OCI-LY3 (cell line): ENCODE data around the gene HTT.

Source experiments
- H2AFZ ChIP-seq: fragments of 200-600, 300-600 bp; shearing (Covaris generic); 2 replicates; pipeline ENCODE4 v1.6.0; 2014; ENCODE audit warnings: antibody characterized with exemption, low read depth, low read length
- H3K27ac ChIP-seq: fragments of 200-600, 300-600 bp; sonication (generic); 2 replicates; pipeline ENCODE4 v1.5.1; 2014; ENCODE audit warnings: mild to moderate bottlenecking, low read length, moderate library complexity, mixed read lengths
- H3K27me3 ChIP-seq: fragments of 200-600, 300-600 bp; sonication (generic); 2 replicates; pipeline ENCODE4 v1.6.1; 2014; ENCODE audit warnings: low read depth, low read length, mixed read lengths
- H3K36me3 ChIP-seq: fragments of 200-600, 300-600 bp; sonication (generic); replicated peaks from 2 replicates; pipeline ENCODE3; 2014; ENCODE audit warnings: low read depth, low read length, mixed read lengths
- H3K4me1 ChIP-seq: fragments of 300-600, 200-600 bp; sonication (generic); 2 replicates; pipeline ENCODE4 v1.6.1; 2014; ENCODE audit warnings: low read length, mixed read lengths
- H3K4me2 ChIP-seq: fragments of 200-600, 300-600 bp; sonication (generic); 2 replicates; pipeline ENCODE4 v1.6.1; 2014; ENCODE audit warnings: low read length, mixed read lengths
- H3K4me3 ChIP-seq: fragments of 300-600, 200-600 bp; sonication (generic); 2 replicates; pipeline ENCODE4 v1.5.1; 2014; ENCODE audit warnings: antibody characterized with exemption, mild to moderate bottlenecking, low read length, moderate library complexity
- H3K79me2 ChIP-seq: fragments of 300-600, 200-600 bp; shearing (Covaris generic); 2 replicates; pipeline ENCODE4 v1.6.1; 2014; ENCODE audit warnings: mild to moderate bottlenecking, low read length, mixed read lengths
- H3K9ac ChIP-seq: fragments of 300-600, 200-600 bp; shearing (Covaris generic); 2 replicates; pipeline ENCODE4 v1.6.0; 2014; ENCODE audit warnings: mild to moderate bottlenecking, low read length, moderate library complexity
- H3K9me3 ChIP-seq: fragments of 200-600, 300-600 bp; shearing (Covaris generic); 2 replicates; pipeline ENCODE4 v1.6.1; 2014; ENCODE audit warnings: low read length, mixed read lengths; ENCODE audit not compliant: insufficient read depth
- H4K20me1 ChIP-seq: fragments of 200-600, 300-600 bp; sonication (generic); 2 replicates; pipeline ENCODE4 v1.6.1; 2016; ENCODE audit warnings: low read length, mixed read lengths; ENCODE audit not compliant: insufficient read depth
- CTCF ChIP-seq: fragments of 200-600, 300-600 bp; sonication (generic); IDR thresholded peaks from 2 replicates; pipeline ENCODE4 v1.5.1; 2014; ENCODE audit warnings: antibody characterized with exemption, low read length, low read depth
- EZH2phosphoT487 ChIP-seq: fragments of 200-600 bp; shearing (Covaris generic); IDR thresholded peaks from 2 replicates; pipeline ENCODE4 v1.6.1; 2018; ENCODE audit warnings: antibody characterized with exemption, mixed run types, low read depth

Gene HTT

GRCh38 chr4:3189459-3189858 is 115.0 kb downstream of the HTT start:
- H3K79me2 ChIP-seq, result no peaks in the 10 kb centered on the region
- no peak overlapping the region for H3K4me2 ChIP-seq
- H3K36me3 ChIP-seq, result peaks cover 75% of the 10 kb centered on the region
- no peak overlapping the region for H3K27ac ChIP-seq
- H3K4me3 ChIP-seq, result no peak overlapping the region
- H2AFZ ChIP-seq, result no peak overlapping the region
- no peaks in the 10 kb centered on the region for H3K4me1 ChIP-seq
- no peaks in the 10 kb centered on the region for H3K9me3 ChIP-seq
- no peak for TF ChIP-seq EZH2phosphoT487
- no peak for TF ChIP-seq CTCF
- H3K9ac ChIP-seq, result no peak overlapping the region
- H3K27me3 ChIP-seq, result no peaks in the 10 kb centered on the region
- H4K20me1 ChIP-seq, result no peaks in the 10 kb centered on the region

GRCh38 chr4:3190549-3190948 is 116.1 kb downstream of the HTT start:
- Histone ChIP-seq H4K20me1 (peaks cover 7% of the 10 kb centered on the region; the same call in 1 of the 2 replicates), H3K4me3 (no peak overlapping the region), H3K79me2 (no peaks in the 10 kb centered on the region), H3K36me3 (peaks cover 75% of the 10 kb centered on the region), H3K9me3 (no peaks in the 10 kb centered on the region), H3K27ac (no peak overlapping the region), H3K27me3 (no peaks in the 10 kb centered on the region), H2AFZ (no peak overlapping the region), H3K9ac (no peak overlapping the region), H3K4me1 (no peaks in the 10 kb centered on the region), H3K4me2 (no peak overlapping the region)
- TF ChIP-seq EZH2phosphoT487 (no peak), CTCF (no peak)

- Histone ChIP-seq H3K27ac (no peak overlapping the region), H3K9ac (no peak overlapping the region), H4K20me1 (peaks cover 13% of the 10 kb centered on the region; the same call in 1 of the 2 replicates), H3K36me3 (peaks cover 83% of the 10 kb centered on the region), H3K9me3 (no peaks in the 10 kb centered on the region), H3K4me3 (no peak overlapping the region), H3K27me3 (no peaks in the 10 kb centered on the region), H3K79me2 (no peaks in the 10 kb centered on the region), H2AFZ (no peak overlapping the region), H3K4me1 (no peaks in the 10 kb centered on the region), H3K4me2 (no peak overlapping the region)
- TF ChIP-seq CTCF, result no peak
- TF ChIP-seq EZH2phosphoT487, result no peak
Observed at GRCh38 chr4:3192188-3192587, 117.7 kb downstream of the HTT start.

GRCh38 chr4:3192827-3193226 is 118.3 kb downstream of the HTT start:
- H3K36me3 ChIP-seq, result peaks cover 82% of the 10 kb centered on the region
- no peaks in the 10 kb centered on the region for H3K4me1 ChIP-seq
- H3K79me2 ChIP-seq, result no peaks in the 10 kb centered on the region
- no peak overlapping the region for H3K27ac ChIP-seq
- H3K9ac ChIP-seq, result no peak overlapping the region
- no peak overlapping the region for H3K4me2 ChIP-seq
- no peaks in the 10 kb centered on the region for H3K27me3 ChIP-seq
- H3K4me3 ChIP-seq, result no peak overlapping the region
- no peaks in the 10 kb centered on the region for H3K9me3 ChIP-seq
- no peak overlapping the region for H2AFZ ChIP-seq
- H4K20me1 ChIP-seq, result peaks cover 13% of the 10 kb centered on the region; the same call in 1 of the 2 replicates
- no peak for TF ChIP-seq CTCF
- no peak for TF ChIP-seq EZH2phosphoT487
